GM21526 (cell line): ENCODE measurements around the gene FADS3.

Experiments used
- ATAC-seq: cut with Tn5 transposase; IDR thresholded peaks from one replicate; pipeline ENCODE4 v1.9.1; 2021; ENCODE audit warnings: moderate library complexity; ENCODE audit not compliant: unreplicated experiment, low FRiP score

Gene FADS3

DNA sequence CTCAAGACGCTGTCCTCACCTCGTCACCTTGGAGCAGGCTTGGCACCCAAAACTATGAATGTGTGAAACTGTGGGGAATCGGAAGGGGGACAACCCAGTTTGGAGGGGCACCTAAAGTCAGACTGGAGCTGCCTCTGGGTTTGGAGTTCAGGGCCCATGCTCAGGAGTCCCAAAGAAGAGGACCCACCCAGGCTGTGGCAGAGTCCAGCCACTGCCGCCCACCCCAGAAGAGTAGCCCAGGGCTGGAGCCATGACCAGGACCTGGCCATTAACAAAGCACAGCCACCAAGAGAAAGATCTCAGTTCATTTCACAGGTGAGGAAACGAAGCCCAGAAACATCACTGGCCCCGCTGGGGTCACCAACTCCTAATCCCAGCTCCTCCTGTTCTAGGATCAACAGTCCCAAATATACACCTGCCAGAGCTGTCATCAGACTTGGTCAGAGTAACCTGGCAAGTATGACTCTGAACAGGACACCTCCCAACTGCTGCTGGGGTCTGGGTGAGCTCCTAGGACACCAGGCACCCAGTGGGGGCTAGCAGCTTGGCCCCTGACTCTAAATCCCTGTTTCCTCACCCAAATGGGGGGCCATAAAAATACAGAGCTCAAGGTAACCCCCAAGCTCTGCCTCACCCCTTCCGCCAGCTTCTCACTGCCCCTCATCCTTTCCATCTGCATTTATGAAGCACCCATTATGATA lies 23.3 kb upstream of the FADS3 start:
- ATAC-seq: no peak

DNA sequence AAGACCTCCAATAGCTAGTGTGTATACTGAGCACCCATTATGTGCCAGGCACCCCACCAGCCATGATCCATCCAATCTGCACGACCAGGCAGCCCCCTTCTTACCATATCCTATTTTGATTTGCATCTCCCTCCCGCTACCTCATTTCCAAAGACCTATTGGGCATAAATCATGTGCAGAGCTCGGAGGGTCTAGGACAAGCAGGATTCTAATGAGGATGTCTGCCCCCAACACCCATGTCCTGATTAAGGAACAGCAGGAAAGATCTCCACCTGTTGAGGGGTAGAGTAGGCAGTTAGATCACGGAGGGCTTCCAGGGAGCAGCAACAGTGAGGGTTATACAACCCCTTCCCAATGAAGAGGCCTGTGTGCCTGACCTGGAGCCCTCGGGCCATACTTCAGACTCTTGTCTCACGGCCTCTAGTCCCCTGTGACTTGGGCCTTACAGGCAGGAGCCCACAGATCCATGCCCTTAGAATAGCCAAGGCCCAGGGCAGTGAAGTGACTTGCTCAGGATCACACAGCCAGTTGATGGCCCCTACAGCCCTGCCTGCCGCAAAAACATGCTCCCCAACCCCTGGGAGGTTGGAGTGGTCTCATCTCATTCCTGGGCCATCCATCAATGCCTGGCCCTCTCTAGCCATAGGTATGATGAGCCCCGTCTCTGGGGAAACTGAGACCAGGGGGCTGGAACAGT lies 22.5 kb upstream of the FADS3 start:
- no peak for ATAC-seq

DNA sequence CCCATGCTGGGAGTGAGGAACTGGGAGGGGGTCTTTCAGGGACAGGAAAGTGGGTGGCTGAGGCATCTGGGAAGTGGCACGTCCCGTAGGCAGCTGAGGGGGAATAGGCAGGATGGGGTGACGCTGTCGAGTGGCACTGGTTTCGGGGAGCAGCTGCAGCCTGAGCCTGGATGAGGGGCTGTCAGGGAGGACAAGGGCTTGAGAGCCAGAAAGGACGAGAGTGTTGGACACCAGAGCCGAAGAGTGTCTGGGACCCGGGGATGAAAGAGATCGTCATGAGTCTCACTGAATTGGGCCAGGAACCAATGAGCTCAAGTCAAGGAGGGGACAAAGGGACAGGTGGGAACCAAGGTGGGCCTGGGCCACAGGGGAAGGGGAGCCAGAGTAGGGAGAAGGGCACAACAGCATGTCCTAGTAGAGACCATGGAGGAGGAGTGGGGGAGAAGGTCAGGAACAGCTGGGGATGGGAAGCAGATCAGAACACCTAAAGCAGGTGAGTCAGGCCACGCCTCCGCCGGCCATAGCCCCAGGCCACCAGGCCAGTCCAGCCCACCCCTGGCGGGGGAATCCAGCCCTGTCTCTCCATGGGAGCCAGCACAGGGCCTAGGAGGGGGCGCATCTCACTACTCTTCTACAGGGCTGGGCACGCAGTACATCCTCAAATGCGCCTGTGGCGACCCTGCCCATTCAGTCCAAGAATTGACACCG lies 21.8 kb upstream of the FADS3 start:
- no peak for ATAC-seq

DNA sequence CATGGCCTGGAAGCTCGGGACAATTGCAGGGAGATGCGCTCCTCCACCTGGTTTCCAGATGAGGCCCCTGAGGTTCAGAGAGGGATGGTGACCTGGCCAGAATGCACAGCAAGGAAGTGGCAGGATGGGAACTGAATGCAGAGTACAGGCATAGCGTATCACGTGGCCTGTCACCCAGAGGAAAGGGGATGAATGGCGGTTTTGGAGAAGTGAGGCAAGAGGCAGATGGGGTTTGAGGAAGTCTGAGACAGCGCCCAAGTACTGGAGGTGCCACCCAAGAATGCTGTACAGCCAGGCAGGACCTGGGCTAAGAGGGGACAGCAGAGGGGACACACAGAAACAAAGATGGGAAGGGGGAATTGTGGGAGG lies 21.2 kb upstream of the FADS3 start:
- no peak for ATAC-seq

DNA sequence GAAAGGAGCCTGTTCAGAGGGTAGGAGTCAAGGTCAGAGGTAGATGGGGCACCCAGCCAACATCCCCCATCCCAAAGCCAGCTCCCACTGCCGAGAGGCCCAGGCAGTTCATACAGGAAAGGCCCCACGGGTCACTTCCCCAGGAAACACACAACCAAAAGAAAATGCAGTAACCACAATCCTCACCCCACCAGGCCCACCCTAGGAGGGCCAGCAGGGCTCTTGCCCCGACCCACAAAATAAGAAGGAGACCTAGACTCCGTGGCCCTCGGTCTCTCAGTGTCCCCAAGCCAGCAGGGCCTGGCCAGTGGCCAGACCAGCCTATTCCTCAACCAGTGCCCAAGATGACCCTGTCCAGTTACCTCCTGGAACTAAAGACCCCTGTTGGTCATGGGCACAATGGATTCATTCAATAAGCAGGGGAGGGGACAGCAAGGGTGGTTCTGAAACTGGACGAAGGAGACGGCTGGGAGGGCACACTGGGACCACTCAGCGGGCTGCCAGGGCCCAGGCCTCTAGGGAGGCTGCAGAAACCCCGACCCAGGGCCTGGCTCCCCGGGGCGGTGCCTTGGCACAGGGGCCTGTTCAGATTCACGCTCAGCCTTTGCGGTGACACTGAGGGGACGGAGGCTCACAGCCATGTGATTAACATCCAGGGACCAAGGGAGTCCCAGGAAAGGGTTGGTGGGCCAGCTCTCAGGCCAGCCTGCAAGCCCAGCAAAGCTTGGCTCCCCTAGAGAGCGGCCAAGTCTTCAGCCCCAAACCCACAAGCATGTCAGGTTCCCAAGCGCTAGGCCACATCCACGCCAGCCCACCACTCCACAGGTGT lies 20.6 kb upstream of the FADS3 start:
- ATAC-seq: no peak

DNA sequence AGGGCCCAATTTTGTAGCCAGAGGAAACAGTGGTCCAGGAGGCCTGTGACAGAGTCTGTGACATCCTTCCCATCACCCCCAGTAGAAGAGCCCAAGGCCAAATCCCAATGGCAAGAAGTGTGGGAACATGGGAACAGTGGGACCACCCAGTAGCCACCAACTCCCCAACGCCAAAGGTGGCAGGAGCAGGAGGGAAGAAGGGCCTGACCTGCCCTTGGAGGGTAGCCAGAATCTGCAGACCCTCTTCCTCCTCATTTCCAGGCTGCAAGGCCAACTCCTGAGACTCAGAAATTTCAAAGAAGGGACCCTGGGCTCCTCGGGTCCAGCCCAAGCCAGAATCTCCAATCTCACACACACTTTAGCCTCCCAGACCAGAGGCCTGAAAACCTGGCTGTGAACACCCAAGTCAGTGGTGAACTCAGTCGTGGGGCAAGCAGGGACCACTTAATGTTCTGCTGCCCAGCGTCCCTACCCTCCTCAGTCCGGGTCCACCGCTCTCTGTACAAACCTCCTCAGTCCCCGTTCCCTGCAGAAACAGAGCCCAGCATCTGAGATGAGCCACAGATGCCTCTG lies 19.9 kb upstream of the FADS3 start:
- no peak for ATAC-seq

DNA sequence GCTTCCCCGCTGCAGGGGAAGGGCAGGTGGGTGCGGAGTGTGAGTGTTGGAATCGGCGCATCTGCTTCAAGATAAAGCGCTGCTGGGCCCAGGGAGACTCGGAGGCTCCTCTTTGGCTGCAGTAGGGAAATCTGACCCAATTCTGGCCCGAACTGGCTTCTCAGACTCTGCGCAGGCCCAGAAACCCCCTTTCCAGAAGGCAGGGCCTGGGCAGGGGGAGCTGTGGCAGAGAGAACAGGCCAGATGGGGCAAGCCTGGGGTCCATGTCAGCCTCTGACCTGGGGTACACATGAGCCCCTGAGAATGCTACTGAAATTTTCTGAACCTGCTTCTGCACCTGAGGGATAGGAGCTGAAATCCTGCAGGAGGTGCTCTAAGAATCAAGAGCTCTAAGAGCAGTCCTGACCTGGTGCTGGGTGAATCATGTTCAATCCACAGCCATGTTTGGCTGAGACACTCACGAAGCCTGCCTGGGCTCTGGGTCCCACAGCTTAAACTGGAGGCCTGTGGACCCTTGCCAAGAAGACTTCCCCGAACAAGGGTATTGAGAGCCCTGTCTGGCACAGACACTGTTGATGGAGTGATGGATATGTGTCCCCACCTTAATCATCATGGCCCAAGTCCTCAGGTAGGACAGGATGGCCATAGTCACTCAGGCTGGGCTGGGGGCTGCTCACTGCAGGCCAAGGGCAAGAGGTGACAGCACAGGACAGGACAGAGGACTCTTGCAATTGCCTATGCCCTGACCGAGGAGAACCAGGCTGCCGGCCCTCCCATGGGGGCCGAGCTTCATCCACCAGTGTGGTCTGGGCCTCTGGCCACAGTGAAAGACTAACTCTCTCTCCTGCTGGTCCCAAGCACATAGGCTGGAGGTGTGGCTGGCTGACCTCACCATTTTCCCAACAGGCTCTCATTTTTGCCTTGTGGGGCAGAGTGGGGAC lies 19.1 kb upstream of the FADS3 start:
- ATAC-seq: no peak

DNA sequence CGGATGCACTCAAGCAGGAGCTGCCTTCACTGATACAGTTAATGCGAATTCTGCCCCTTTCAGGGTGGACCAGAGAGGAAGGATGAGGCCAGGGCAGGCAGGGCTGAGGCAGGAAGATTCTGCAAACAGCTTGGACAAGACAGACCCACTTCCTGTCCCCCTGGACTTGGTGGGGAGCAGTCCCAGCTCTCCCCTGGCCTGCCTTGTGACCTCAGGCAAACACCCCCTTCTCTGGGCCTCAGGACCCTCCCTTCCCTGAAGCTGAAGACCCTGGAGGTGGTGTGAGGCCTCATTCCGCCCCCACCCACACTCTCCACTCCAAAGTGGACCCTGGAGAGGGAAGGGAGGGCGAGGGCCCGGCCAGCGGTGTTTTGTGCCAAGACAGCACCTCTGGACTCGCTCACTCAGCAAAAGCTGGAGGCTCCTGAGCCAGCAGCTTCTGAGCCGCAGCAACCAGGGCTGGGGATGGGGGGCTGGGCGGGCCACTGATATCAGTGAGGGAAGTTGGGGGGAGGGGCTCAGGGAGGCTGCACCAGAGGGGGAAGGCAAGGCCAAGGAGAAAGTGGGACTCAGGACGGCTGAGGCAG lies 17.5 kb upstream of the FADS3 start:
- no peak for ATAC-seq

DNA sequence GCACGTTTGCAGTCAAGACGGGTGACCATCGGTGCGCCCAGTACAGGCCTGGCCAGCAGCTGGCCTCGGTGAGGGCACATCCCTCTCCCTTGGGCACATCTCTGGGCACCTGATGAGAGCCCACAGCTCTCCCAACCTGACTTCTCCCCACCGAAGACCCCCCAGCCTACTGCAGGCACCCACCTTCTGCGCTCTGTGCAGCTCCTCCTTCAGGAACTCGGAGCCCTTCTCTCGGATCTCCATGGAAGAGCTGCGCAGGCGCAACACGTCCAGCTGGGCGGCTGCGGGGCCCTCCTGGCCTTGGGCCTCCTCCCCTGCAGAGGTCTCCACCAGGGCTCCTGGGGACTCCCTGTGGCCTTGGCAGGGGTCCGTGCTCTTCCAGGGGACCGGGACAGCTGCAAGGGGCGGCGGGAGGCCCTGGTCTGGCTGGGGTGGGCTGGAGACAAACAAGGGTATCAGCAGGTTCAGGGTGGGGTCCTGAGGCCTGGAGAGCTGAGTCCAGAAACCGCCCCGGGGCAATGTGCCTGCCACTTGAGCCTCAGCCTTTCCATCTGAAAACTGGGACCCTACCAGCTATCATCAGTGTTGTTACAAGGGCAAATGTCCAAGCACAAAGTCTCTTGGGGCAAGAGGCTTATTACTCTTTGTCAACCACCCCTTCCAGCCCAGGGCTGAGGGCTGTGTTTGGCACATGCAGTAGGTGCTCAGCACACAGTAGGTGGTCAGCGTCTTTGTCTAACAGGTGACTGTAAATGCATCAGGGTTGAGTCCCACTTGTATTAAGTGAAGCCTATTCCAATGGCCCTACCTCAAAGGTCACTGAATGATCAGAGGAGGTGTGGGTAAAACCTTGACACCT lies 16.8 kb upstream of the FADS3 start:
- ATAC-seq: no peak

DNA sequence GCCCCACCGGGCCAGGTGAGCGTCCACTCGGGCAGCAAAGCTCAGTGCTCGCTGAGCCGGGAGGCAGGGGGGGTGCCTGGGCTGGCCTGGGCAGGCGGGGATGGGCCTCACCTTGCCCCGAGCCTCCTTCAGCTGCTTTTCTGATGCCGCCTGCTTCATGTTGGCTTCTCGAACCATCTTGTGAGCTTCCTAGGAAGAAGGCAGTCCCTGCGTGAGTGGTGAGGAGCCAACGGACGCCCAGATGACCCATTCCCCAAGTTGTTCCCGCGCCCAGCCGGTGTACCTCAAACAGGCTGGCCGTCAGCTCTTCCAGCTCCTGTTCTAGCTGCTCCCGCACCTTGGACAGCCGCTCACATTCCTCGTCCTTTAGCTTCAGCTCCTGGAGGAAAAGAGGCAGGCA lies 15.9 kb upstream of the FADS3 start:
- no peak for ATAC-seq

DNA sequence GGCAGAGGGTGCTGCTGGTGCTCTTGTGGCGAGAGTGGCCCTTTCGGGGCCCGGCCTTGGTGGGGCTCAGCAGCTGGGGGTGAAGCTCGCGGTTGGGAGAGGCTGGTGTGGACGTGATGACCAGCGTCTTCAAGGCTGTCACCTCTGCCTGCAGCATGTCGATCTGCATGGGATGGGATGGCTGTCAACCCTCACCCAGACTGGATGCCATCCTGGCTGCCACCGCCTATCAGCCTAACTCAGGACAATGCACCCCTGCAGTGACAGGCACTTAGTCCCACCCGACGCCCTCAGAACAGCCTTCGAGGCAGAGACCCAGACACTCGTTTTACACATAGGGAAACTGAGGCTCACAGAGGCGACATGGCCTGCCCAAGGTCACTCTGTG lies 15.2 kb upstream of the FADS3 start:
- no peak for ATAC-seq

DNA sequence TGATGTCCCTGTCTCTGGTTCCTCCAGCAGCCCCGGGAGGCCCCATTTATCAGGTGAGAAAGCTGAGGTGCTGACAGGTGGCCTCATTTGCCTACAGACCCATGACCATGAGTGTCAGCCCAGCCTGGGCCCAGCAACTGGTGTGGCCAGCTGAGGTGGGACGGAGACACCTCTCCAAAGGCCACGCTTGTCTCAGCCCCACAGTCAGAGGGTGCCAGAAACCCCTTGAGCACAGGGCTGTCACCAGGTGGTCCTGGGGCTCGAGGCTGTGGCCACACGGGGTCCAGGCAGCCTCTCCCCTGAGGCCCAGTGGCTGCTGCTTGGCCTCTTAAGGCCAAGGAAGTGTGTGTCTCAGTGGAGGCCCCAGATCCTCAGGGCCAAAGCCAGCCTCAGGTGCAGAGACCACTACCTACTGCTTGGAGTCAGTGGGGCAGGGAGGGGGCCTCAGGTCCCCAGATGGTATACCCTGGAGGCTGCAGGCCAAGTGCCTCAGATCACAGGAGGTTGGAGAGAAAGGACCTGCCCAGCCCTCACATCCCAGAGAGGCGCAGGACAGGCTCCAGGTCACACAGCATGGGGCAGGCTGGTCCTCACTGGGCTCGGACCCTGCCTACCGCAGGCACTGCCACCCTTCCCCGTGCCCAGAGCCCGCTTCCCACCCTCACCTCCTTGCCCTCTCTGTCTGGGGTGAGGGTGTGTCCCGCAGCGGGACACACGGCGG lies 14.6 kb upstream of the FADS3 start:
- no peak for ATAC-seq

DNA sequence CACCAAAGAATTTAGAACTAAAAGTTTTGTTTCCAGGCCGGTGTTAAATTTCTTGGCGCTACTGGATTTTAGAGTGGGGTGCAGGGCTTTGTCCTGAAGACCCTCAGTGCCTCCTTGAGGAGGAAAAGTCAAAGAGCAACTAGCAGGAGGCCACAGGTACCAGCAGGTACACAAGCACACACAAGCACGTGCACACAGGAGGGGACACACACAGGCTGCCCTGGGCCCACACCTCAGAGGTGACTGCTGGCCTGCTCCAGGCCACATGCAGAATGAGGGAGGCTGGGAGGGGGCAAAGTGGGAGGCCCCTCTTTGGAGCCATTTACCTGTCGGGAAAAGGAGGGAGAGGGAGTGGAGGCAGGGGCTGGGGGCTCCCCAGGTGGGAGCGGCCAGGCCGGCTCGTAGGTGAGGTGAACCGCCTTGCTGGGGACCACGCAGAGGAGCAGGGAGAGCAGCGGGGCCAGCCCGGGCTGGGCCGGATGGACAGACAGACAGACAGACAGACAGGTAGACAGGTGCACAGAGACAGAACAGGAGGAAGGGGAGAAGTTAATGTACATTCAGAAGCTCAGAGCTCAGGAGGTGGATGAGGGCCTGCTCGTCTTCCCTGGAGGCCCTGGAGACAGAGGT lies 13.8 kb upstream of the FADS3 start:
- no peak for ATAC-seq

DNA sequence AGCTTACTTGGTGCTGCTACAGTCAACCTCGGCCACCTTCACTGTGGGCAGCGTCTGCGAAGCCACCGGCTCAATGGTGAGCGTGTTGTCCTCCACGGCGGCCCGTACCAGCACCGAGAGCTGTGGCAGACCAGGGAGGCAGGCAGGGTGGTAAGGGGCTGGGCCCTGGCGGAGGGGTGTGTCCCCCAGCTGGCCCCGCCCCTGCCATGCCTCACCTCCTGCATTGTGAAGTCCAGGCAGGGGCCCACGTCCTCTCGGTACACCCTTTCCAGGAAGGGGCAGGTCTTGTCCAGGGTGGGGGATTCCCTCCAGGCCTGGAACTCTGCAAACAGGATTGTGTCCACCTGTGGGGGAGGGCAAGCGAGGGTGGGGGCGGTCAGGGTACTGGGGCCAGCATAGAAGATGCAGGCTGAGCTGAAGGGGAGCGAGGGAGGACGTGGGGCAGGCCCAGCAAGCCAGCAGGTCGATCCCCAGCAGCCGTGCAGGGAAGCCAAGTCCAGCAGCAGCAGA lies 13.2 kb upstream of the FADS3 start:
- no peak for ATAC-seq

DNA sequence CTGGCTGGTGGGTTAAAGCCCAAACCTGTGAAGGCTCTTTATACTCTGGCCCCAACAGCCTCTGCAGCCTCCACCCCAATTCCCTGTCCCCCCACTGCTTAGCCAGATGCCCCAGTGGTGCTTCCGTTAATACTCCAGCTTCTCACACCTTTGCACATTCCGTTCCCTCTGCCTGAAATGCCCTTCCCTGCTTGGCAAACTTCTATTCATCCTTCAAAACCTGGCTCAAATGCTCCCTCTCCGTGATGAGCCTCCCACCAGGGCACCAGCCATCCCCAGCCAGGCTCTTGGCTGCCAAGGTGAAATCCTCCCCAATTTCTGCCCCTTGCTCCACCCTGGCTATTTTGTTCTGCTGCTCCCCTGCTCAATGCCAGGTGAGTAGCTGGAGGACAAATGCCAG lies 12.5 kb upstream of the FADS3 start:
- ATAC-seq: no peak

DNA sequence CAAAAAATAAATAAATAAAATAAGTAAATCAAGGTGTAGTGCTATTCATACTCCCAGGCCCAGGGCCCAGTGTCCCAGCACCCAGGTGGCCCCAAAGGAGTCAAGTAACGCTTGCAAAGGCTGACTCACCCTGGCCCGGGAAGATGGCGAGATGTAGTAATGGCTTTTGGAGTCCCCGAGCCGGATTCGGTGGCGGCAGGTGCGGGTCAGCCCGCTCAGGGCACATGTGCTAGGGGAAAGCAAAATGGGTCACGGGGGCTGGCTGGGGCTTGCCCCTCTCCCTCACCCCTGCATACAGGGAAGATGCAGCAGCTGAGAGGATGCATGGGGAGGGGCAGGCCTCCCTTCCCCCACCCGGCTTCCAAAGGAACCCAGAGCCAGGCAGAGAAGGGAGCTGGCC lies 11.0 kb upstream of the FADS3 start:
- ATAC-seq: no peak

DNA sequence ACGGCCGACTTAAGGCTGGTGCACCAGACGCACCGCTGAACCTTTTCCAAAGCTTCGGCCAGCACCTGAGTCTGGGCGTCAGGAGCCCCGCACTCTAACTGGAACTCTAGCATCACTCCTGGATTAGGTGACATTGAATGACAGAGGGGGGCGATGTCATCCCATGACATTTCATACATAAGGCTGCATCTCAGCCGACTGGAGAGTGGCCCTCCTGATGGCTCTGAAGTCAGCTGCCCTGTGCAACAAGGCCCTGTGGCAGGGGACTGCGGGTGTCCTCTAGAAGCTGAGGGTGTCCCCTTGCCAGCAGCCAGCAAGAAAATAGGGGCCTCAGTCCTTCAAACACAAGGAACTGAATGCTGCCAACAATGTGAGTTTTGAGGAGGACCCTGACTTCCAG lies 10.1 kb upstream of the FADS3 start:
- no peak for ATAC-seq
